ENCODE data around the gene LIG1.

Gene LIG1

DNA sequence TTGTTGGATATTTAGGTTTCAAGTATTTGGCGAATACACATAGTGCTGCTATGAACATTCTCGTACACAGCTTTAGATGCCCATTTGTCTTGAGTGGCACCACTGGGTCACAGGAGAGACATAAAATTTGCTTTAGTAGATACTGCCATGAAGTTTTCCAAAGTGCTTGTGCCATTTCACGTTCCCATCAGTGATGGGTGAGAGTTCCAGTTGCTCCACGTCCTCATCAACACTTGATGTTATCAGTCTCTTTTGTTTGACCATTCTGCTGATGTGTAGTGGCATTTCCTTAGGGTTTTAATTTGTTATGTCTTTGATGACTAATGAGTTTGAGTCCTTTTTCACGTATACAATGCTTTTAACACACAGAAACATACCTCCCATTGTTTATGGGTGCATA lies 11.4 kb upstream of the LIG1 start:
- no peak for DNase-seq (ENCODE audit: low spot score)

DNA sequence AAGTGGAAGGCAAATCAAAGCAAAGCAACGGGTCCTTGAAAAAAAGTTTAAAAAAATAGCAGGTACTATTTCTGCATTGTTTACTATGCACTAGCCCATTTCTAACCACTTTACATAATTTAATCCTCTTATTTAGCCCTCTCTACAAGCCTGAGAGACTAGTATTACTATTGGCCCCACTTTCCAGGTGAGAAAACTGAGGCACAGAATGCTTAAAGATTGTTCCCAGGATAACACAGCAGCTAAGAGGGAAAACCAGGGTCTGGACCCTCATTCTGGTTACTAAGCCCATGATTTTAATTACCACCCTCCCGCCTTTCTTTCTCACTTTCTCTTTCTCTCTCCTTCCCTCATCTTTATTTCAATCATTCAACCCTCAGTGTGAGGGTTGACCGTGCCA lies 6.1 kb upstream of the LIG1 start:
- DNase-seq (ENCODE audit: low spot score) = no peak

DNA sequence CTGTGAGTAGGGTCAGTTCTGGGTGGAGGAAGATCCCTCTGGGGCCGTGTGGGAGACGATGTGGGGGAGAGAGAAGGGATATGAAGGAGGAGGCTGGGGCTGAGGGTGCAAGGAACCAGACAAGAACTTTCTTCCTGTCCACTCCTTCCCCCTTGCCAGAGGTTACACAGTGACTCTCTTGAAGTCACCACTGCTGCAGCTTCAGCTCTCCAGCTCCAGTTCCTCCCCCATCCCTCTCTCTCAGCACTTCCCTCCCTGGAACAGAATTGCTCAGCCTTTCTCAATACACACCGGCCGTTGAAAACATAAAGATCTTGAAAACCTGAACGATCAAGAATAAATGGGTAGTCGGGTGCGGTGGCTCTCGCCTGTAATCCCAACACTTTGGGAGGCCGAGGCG lies 5.4 kb upstream of the LIG1 start:
- no peak for DNase-seq (ENCODE audit: low spot score)

GRCh38 chr19:48174445-48175030 lies 4.4 kb upstream of the LIG1 start:
- no peak for DNase-seq (ENCODE audit: low spot score)

DNA sequence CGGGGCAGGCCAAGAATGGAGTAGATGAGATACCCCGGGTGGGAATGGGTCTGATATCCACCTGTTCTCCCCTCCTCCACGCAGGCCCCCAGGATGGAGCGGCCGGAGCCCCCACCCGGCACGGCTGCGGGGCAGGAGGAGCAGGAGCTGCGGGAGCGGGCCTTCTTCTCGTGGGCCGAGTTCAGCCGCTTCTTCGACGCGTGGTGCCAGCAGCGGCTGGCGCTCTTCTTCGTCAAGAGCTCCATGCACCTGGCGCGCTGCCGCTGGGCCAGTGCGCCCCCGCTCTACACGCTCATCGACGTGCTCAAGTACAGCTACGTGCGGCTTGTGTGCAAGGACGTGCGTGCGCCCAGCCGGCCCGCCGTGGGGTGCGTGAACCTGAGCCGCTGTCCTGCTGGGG lies 1.6 kb upstream of the LIG1 start:
- no peak for DNase-seq (ENCODE audit: low spot score)

GRCh38 chr19:48170817-48171347 lies 738 bp upstream of the LIG1 start:
- no peak for DNase-seq (ENCODE audit: low spot score)

DNA sequence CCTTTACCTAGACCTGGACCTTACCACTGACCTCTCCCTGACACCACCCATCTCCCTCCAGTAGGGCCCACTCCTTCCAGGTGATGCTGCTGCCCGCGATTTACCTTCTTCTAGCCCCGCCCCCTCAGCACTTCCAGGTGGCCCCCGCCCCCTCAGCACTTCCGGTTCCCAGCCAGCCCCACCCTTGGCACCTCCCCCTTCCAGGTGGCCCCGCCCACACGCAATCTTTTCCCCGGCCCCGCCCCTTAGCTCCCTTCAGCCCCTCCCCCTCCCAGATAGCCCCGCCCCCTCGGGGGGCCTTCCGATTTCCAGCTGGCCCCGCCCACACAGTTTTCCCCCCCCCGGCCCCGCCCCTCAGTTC lies 586 bp downstream of the LIG1 start:
- no peak for DNase-seq (ENCODE audit: low spot score)

DNA sequence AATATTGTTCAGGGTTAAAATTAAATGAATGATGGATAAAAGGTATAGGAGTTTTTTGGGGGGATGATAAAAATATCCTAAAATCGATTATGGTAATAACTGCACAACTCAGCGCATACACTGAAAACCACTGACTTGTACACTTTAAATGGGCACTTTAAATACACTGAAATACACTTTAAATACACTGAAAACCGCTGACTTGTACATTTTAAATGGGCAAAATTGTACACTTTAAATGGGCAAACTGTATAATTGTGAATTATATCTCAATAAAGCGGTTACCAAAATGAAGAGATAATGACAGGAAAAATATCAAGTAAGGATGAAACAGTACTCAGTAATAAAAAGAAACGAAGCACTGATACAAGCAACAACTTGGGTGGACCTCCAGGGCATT lies 1.5 kb downstream of the LIG1 start:
- no peak for DNase-seq (ENCODE audit: low spot score)

DNA sequence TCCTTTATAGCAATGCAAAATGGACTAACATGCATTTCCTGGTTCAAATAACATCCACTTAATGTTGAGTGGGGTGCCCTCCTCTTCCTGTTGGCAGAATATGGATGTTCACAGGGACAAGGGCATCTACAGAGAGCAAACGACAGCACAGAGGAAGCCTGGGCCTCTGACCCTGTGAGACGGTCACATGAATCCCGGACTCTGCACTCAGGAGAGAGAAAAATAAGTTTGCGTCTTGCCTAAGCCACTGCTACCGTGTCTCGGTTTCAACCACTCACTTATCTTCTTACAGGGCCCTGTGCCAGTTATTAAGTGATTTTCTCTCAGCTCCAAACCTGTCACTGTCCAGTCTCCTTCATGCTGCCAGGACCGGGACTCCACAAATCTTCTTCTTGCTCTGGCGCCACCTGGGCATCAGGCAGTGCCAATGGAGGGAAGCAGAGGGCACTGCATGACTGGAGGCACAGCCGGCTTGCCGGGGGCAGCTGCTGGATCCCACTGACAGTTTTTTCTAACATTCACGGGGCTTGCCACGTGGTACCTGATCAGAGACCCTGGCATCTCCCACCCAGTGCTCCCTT lies 11.8 kb downstream of the LIG1 start:
- no peak for DNase-seq (ENCODE audit: low spot score)

DNA sequence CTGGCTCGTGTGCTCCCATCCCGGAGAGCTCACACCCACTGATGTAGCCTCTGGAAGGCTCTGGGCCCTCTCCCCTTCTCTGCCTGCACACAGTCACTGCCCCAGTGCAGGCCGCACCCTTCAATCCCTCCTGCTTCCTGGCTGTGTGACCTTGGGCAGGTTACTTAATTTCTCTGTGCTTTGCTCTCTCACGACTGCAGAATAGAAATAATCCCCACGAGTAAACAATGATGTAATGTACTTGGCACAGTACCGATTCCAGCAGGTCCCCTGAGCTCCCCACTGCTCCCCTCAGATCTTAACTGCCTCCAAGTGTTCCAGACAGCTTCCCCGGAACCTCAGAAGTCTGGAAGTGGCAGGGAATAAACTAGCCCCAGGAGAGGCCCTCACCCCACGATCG lies 16.1 kb downstream of the LIG1 start:
- DNase-seq (ENCODE audit: low spot score) = no peak

DNA sequence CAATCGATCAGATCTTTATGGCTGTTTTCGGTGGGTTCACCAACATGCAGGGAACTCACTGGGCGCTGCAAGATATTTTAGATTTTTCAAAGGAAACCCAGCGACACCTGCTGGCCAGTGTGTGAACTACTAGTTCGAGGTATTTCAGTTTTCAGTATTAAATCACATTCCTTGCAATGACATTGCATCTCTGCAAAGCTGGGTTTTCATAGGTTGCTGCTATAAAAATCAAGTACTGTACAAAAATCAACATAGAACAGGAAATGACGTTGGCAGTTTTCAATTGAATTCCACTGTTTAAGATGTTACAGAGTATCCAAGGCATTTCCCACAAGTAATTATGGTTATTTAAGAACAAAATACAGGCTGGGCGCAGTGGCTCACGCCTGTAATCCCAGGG lies 17.6 kb downstream of the LIG1 start:
- peak; percentile 67 for DNase-seq (ENCODE audit: low spot score)

- no peak for DNase-seq (ENCODE audit: low spot score)
These were observed 20.7 kb downstream of the LIG1 start for GRCh38 chr19:48149430-48149829.

DNA sequence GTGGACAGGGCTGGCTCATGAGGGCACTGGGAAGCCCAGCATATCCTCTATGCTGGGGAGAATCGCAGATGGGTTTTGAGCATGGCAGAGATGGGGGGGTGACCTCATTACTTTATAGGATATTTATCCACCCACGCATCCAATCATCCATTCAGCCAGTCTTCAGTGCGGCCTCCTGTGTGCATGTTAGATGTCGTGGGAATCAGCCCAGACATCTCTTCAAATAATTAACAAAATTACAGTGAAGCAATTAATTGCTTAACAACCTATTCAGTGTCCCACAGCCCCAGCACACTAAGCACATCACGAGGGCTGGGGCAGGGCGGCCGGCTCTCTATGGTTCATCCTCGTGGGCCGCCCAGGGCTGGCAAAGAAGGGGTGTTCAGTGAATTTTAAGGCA lies 21.6 kb downstream of the LIG1 start:
- DNase-seq (ENCODE audit: low spot score) = no peak

- DNase-seq (ENCODE audit: low spot score) = no peak
These were observed 22.5 kb downstream of the LIG1 start for GRCh38 chr19:48147597-48148175.

DNA sequence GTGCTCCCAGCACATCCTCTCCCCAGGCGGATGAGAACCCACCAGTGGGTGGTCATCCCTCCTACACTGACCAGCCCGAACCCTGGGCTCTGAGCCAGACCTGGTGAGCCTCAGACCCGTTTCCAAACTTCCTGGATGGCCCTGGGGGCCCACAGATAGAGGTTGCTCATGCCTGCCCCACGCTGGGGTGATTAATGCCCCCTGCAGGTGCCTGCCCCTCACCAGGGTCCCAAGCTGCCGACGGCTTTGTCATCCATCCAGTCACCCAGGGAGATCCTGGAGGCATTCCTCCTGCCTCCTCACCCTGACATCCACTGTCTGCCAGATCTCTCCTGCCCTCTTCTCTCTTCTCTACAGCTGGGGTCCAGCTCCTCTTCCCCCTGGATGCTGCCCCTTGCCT lies 31.1 kb downstream of the LIG1 start:
- no peak for DNase-seq (ENCODE audit: low spot score)

- DNase-seq (ENCODE audit: low spot score) = no peak
These were observed 32.7 kb downstream of the LIG1 start for GRCh38 chr19:48137411-48137810.

- no peak for DNase-seq (ENCODE audit: low spot score)
These were observed 33.6 kb downstream of the LIG1 start for GRCh38 chr19:48136547-48136946.

DNA sequence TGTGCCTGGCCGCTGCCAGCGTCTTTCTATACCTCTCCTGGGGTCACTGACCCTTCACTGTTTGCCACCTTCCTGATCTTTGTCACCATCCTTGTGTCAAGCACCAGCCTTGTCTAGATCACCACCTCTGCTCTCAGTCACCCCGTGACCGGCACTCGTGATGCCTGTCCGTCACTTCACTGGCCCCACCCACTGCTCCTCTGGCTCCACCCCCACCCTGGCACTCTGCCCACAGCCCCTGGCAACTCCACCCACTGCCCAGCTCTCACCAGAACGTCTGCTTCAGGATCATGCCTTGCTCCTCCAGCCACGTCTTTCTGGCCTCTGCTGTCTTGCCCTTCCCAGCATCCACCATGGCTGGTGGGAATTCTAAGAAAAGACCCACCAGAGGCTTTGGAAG lies 34.7 kb downstream of the LIG1 start:
- no peak for DNase-seq (ENCODE audit: low spot score)

DNA sequence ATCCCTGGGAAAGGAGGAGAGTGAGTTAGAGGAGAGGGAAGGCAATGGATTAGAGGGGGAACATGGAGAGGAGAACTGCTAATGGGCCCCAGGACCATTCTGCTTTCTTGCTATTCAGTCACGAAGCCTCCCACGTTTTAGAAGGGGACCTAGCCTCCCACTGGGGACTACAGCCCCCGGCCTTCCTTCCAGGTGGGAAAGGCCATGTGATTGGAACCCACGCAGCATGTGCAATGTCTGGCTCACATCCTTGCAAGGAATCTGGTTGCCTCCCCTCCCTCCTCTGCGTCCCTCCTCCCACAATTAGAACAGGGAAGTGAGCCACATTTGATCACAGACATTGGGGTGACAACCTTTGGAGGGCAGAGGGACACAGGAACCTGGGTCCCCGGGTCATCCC lies 37.0 kb downstream of the LIG1 start:
- no peak for DNase-seq (ENCODE audit: low spot score)

GRCh38 chr19:48127561-48127960 lies 42.6 kb downstream of the LIG1 start:
- no peak for DNase-seq (ENCODE audit: low spot score)

DNA sequence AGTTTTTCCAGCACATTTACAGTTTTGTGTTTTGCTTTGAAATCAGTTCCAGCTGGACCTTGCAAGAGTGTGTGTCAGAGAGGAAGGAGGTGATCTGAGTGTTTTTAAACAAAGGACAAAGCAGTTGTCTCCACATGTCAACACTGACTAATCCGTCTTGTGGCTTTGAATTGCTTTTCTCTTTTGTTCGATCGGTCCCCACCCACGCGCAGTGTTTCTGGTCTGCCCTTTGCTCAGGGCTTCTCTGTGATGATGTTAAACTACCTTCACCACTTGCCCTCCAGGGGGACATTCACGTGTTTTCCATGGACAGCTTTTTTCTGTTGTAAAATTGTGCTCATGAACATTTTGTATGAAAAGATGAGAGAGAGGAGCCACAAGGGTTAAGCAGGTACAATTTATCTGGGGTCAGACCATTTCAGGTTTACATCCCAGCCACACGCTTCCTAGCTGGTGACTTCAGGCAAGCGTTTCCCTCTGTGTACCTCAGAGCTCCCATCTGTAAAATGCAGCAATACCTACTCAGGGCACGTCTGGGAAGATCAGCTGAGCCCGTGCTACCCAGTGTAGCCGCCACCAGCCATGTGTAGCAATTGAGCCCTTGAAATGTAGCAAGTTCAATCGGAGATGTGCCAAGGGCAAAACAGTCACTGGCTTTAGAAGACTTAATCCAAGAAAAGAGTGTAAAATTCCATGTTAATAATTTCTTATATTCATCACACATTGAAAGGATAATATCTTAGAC lies 46.1 kb downstream of the LIG1 start:
- peak; percentile 72 for DNase-seq (ENCODE audit: low spot score)

DNA sequence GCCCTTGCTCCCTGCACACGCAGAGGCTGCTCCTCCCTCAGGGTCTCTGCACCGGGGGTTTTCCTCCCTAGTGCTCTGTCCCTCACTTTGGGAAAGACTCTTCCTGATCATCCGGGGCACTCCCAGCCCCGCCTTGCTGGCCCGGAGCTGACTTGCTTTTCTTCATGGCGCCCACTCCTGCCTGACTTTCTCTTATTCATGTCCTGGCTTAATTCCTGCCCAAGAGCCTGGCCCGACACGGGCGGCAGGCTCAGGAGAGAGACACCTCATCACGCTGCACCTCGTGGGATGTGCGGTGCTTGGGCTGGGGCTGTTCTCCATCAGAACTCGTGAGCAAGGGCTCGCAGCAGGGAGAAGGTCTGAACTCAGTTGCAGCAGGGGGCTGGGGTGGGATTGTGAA lies 47.7 kb downstream of the LIG1 start:
- DNase-seq (ENCODE audit: low spot score) = no peak

- no peak for DNase-seq (ENCODE audit: low spot score)
These were observed 48.2 kb downstream of the LIG1 start for GRCh38 chr19:48121909-48122371.
